HPDE6-E6E7 (cell line): ENCODE measurements around the gene MYRF.

Source experiments
- DNase-seq: peaks from one replicate; pipeline ENCODE4 v3.0.0; 2011; ENCODE audit warnings: missing footprints; ENCODE audit errors: extremely low spot score

Gene MYRF

DNA sequence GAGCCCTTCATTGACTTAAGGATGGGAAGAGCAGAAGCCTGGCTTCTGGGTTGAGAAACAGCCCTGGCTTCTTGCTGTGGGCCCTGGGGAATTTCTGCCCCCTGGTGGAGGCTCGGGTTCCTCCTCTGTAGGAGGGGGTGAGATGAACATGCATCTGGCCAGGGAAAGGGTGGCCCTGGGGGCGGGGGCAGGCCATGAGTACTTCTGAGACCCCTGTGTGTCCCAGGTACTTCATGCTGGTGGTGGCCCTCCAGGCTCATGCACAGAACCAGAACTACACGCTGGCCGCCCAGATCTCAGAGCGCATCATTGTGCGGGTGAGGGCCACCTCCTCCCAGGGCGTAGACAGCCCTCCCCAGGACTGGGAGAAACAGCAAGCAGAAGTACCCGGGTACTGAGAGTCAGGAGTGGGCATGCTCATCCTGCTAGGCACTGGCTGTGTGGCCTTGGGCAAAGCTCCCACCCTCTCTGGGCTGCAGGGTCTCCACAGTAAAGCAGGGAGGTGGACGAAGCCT lies 24.2 kb downstream of the MYRF start:
- peak; percentile 78 for DNase-seq

DNA sequence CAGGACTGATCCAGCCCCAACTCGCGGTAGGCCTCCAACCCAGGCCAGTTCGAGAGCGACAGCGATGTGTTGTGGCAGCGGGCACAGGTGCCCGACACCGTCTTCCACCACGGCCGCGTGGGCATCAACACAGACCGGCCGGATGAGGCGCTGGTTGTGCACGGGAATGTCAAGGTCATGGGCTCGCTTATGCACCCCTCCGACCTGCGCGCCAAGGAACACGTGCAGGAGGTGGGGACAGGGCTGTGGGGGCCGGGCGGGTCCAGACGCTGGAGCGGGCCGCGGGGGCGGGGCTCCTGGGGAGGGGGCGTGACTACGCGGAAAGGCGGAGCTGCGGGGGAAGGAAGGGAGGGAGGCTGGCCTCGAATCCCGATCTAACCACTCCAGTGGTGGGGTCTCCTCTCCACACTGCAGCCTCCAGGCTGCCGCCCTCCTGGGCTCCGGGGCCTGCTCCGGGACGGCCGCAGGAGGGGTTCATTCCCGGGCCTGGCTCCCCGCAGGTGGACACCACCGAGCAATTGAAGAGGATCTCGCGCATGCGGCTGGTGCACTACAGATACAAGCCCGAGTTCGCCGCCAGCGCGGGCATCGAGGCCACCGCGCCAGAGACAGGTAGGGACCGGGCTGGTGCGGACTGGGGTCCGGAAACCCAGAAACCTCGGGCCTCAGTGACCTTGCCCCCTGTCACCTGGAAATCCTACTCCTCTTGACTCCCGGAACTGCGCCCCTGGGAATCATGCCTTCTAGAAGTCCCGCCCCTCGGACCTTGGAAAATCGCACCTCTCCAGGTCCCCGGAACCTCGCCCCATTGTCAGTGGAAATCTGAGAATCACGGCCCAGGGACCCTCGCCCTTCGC lies 25.0 kb downstream of the MYRF start:
- no peak for DNase-seq

DNA sequence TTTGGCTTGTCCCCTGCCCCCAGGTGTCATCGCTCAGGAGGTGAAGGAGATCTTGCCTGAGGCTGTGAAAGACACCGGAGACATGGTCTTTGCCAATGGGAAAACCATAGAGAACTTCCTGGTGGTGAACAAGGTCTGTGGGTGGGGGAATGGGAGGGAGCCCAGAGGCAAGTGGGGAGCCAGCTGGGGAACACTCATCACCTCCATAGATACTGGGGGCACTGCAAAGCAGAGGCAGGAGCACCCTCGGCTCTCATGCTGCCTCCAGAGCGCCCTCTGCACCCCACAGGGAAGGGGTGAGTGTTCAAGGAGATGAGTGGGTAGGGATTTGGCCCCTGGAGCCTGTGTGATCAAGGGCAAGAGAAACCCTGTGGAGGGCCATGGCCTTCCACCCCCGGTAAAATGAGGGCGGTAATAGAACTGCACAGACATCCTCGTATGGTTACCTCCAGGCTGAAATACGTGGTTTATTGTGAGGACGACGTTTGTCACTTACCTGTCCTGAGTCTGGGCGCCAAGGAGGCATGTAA lies 26.0 kb downstream of the MYRF start:
- DNase-seq, result no peak

DNA sequence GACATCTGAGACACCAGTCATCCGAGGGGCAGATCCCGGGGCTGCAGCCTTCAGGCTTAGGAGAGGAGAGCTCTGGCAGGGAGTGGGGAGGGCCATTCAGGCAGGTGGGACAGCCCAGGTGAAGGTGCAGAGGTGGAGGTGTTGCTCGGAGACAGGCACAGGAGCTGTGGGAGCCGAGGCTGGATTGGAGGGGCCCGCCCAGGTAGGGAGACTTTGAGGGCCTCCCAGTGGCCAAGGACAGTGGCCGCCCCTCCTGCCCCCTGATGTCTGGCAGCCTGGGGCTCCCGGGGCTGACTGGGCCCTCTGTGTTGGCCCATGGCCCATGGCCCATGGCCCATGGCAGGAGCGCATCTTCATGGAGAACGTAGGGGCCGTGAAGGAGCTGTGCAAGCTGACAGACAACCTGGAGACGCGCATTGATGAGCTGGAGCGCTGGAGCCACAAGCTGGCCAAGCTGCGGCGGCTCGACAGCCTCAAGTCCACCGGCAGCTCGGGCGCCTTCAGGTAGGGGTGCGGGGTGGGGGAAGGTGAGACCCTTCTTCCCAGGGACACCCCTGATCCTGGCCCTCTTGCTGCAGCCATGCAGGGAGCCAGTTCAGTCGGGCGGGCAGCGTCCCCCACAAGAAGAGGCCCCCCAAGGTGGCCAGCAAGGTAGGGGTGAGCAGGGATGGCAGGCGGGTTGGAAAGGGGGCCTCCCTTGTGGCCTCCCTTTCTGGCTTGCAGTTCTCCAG lies 26.6 kb downstream of the MYRF start:
- no peak for DNase-seq

DNA sequence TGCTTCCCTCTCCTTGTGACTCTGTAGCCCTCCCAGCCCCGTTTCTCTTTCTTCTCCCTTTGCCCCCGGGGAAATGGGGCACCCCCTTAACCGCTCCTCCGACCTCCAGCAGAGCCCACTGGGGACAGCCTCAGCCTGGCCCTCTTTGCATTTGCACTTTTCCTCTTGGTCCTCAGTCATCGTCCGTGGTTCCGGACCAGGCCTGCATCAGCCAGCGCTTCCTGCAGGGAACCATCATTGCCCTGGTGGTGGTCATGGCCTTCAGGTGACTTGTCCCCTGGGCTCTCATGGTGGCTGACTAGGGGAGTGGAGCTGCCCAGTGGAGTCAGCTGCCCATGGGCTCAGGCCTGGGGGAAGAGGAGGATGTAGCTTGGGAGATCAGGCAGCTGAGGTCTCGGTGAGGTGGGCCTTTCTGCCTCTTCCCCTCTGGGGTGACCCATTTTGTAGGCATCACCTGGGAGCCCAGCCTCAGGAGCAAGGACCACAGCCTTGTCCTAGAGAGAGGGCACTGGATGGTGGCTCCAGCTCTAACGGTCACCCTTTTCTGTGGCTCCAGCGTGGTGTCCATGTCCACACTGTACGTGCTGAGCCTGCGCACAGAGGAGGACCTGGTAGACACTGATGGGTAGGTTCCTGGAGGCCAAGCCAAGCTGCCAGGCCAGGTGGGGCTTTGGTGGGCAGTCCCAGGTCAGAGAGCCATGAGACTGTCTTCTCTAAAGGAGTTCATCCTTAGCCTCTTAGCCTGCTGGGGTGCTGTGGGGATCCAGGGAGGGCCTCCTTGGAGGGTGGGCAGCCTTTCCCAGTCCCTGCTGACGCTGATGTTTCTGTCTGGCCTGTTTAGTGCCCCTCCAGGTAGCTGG lies 27.5 kb downstream of the MYRF start:
- no peak for DNase-seq

DNA sequence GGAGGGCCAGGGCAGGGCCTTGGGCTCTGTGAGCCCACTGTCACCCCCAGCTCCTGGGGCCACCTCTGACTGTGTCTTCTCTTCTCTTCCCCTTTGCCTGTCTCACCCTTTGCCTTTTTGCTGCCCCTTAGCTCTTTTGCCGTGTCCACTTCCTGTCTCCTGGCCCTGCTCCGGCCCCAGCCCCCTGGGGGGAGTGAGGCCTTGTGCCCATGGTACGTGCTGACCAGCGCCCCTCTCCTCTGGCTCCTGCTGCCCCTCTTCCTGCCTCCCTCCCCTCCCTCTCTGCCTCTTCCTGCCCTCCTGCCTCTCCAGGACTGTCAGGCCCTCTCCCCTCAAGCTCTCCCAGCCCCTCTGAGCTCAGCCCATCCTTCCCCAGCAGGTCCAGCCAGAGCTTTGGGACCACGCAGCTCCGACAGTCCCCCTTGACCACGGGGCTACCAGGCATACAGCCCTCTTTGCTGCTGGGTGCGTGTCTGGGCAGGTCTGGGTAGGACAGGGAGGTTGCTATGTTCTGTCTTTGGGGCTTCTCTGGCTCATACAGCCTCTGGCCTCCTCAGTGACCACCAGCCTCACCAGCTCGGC lies 28.2 kb downstream of the MYRF start:
- no peak for DNase-seq

DNA sequence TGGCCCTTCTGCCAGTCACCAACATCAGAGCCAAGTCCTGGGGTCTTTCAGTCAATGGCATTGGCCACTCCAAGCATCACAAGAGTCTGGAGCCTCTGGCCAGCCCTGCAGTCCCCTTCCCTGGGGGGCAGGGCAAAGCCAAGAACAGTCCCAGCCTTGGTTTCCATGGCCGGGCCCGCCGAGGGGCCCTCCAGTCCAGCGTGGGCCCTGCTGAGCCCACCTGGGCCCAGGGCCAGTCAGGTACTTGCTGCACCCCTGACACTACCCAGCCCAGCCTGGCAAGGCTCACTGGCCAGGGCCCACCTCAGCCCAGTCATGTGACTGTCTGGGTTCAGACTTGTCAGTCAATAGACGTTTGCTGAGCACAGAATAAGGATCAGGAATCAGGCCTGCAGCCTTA lies 29.1 kb downstream of the MYRF start:
- DNase-seq, result no peak

DNA sequence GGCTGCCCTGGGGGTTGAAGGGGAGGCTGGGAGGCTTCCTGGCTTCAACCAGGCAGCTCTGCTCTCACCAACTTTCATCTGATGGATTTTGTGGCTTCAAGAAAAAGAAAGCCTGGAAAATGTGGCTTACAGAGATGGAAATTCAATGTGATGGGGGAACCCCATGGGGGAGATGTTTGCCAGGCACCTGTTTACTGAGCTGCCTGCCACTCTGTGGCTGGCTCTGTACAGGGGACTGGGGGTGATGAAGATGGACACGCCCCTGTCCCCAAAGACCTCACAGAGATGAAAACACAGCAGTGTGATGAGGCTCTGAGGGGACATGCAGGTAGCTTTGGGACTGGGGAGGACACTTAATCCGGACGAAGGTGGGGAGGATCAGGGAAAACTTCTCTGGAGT lies 29.9 kb downstream of the MYRF start:
- no peak for DNase-seq

DNA sequence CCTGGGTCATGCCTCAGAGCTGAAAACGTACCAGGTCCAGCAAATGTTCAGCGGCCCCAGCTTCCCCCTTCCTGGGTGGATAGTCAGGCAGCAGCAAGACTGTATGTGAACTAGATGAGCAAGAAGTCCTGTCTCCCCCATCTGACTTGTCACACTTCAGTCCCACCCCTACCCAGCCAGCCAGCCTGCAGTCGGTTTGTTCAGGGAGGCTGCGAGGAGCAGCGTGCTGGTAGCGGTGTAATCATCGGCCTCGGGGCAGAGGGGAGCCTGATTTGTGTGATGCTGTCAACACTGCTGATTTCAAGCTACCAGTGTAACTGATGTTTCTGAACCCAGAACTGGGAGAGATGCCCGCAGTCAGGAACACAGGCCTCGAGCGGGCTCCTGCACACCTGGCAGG lies 30.4 kb downstream of the MYRF start:
- DNase-seq, result no peak

DNA sequence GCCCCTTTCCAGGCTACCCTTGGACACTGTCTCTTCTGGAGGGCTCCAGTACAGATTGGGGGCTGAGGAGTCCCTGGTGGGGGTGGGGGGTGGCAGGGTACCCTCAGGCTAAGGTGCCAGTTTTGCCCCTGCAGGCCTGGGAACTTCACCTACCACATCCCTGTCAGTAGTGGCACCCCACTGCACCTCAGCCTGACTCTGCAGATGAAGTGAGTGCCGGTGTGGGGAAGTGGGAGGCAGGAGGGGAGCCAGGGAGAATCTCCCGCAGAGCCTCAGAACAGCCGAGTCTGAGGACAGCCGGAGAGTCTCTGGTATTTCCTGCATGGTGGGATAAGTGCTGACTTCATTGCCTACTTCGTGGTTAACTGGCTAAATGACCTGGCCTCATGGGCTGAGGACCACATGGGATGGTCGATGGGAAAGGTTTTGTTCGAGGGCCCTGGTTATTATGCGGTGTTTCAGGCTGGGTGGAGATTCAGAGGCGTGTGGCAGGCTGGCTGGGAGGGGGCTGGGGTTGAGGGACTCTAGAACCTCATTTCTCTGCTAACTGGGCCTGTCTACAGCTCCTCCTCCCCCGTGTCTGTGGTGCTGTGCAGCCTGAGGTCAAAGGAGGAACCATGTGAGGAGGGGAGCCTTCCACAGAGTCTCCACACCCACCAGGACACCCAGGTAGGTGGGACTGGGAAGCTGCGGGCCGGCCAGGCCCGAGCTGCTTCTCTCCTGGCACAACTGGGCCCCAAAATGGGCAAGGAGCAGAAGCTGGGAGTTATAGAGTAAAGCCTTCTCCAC lies 31.5 kb downstream of the MYRF start:
- no peak for DNase-seq

DNA sequence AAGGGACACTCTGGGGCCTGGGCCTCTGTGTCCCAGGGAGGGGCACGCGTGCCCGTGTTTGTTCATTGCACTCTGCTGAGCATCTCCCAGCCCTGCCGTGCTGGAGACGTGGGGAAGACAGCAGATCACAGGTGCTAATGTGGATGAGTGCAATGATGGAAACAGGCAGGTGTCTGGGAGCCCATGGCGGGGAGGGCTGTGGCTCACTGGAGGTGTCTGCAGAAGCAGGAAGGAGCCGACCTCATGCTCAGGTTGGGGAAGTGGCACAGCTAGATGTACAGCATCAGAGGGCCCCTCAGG lies 32.0 kb downstream of the MYRF start:
- DNase-seq, result no peak

DNA sequence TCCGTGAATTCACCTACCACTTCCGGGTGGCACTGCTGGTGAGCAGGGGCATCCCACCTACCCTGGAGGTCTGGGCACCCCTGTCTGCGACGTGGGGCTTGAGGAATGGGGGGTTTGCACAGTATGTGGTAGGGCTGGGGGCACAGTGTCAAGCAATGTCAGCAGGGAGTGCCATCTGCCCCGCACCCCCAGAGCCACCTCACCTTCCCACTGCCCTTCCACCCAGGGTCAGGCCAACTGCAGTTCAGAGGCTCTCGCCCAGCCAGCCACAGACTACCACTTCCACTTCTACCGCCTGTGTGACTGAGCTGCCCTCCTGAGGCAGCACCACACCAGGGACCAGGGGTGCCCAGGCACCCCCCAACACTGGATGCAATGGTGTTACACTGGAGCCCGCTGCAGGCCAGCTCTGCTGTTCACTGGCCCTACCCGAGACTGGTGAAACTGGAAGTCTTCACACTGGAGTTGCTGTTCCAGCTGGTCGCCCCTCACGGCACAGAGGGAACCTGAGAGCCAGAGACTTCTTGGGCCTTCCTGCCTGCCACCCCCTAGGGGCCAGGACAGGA lies 33.5 kb downstream of the MYRF start:
- DNase-seq, result no peak

DNA sequence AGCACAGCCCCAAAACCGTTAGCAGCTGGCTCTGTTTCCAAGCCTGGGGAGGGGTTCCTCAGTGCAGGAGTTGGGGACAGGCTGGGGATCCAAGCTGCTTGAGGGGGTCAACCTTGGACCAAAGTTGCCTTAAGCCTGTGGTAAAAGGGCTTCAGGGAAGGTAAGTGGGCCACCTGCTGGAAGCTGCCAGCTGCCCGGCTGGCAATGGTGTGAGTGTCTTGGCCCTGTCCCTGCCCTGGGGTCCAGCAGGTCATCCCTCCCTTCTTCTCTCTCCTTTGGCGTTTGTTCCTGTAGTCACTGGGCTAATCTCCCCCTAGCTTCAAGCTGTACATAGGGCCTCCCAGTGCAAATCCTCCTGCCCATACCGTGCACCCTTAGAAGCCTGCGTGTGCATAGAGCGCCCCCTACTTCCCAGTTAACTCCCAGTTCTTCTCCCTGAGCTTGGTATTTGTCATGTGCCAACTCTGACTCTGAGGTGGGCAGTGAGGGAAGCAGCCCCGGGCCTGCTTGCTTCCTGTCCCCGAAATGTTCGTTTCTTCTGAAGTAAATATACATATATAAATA lies 35.6 kb downstream of the MYRF start:
- no peak for DNase-seq

DNA sequence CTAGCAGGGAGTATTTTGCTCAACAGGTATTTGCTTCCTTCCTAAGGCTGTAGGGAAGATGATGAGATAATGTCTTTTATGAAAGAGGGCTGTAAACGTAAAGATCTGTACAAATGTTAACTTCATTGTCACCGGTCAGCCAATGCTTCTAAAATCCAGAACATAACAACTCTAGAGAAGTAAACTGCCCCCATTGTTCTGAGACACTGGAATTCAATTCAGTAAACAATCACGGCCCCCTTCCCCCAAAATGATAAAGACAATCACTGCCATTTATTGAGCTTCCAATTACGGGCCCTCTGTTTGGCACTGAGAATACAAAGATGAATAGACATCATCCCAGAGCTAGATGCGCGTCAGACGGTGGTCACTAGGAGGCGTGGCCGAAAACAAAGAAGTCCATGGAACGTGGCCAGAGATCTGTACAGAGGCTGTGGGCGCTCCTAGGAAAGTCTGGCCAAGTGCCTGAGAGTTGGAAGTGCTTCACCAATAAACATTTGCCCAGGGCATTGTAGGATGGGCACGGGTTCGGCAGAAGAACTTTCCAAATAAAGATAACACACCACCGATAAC lies 39.4 kb downstream of the MYRF start:
- no peak for DNase-seq

DNA sequence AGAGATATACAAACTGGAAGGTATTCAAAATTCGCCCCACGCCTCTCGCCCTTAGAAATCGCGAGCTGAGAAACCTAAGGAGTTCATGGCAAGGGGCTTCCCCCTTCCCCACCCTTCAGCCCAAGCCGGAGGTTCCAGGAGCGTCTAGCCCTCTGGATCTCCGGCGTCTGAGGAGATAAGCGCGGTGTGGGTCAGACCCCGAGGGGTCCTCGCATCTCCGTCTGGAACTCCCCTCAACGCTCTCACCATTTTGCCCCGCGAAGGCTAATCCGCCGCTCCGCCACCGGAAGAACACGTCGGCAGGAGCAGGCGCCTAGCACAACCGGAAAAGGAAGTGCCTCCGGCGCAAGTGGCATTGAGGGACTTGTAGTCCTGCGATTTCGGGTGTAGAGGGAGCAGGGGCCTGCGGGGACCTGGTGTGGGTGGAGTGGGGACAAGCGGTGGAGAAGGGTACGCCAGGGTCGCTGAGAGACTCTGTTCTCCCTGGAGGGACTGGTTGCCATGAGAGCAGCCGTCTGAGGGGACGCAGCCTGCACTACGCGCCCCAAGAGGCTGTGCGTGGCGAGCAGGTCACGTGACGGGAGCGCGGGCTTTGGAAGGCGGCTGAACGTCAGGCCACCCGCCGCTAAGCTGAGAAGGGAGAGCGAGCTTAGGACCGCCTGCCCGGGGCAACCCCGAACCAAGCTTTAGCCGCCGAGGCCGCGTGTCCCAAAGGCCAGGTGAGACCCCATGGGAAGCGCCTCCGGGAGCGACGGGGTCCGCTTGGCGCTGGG lies 40.1 kb downstream of the MYRF start, which contains the start of the genes FEN1 and TMEM258:
Gene FEN1 (plus strand): TSS at position 602 of the 773 bp plus-strand sequence. CDS start 2,451 bp downstream, outside the sequence.
Gene TMEM258 (minus strand): TSS at position 290 of the 773 bp plus-strand sequence. CDS start 41 bp downstream, at position 249.
- DNase-seq, result peak; percentile 90

DNA sequence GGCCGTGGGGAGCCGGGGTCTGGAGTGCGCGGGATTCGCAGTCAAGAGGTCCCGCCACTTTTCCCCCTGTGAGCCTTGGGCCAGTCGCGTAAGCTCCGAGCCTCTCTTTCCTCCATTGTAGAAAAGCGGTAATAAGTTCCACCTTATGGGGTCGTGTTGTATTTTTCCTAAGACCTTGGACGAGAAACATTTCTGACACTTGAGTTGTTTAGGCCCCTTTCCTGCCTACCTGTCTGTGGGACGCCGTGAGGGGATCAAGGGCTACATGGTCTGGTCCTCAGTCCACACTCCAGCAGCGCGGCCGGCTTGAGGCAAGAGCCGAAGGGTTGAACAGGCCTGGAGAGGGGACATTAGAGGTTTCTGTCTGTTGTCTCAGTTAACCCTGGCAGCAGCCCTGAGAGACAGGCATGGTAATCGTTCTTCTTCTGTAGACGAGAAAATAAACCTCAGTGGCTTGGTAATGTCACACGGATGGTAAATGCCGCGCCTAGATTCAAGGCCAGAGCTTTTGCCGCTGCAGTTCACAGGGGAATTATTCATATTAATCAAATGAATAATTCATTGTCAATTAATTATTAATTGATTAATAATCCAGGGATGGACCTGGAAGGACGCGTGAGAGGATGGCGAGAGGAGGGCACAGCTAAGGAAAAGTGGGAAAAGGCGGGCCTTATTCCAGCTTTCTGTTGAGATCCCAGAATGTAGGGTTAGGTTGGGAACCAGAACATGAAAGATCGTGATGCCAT lies 40.8 kb downstream of the MYRF start:
- no peak for DNase-seq

DNA sequence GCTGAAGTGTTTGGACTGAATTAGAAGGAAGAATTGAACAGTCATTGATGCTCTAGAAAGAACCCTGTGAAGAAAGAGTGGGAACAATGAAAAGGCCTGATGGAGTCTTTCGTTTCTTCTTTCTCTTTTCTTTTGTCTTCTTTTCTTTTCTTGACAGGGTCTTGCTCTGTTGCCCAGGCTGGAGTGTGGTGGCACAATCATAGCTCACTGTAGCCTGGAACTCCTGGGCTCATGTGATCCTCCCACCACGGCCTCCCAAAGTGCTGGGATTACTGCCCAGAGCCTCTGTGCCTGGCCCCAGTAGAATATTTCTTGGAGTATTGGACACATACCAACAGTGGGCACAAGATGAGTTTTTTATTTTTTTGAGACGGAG lies 41.4 kb downstream of the MYRF start:
- no peak for DNase-seq

DNA sequence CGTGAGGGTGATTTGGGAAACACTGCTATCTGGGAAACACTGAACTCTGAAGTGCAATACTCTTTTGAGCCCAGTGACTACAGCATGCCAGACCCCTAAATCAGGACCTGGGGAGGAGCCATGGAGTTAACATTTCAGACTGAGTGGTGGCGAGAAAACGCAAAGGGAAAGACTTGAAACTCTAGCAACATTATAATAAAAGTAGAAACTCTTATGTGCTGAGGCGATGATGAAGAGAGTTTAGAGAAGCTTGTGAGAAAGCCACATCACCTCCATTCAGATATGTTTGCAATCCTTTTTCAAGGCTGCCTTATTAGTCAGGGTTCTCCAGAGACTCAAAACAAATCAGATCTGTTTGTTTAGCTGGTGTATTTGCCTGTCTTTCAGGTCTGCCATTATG lies 42.1 kb downstream of the MYRF start:
- DNase-seq, result no peak
